ENCODE results near the gene SCYGR3.

DNA sequence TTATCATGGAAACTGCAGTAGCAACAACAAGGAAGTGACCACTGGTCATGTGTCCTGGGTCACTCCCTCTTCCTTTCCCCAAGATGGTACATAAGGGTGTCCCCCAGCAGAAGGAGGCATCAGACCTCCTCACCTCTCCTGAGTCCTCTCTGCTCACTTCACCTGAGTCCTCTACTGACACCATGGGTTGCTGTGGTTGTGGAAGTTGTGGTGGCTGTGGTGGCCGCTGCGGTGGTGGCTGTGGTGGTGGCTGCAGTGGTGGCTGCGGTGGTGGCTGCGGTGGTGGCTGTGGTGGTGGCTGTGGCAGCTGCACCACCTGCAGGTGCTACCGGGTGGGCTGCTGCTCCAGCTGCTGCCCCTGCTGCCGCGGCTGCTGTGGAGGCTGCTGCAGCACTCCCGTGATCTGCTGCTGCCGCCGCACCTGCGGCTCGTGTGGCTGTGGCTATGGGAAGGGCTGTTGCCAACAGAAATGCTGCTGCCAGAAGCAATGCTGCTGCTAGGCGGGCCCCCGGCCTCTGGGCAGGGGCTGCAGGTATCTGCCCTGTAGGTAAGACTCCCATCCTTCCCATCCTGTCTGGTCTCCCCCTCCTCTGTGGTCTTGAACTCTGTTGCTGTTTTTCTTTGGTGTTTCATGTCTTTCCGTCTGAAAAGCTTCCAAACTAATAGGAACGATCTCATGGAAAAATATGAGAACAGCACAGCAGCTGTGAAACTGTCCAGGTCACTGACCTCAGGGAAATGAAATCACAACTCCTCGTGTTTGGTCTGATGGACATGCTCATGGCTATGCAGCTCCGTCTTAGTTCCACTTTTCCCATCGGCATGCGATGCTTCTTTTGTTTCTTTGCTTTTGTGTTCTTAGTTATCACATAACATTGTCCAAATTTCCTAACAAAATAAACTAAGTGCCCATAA, 2.9 kb upstream of the SCYGR3 start, which contains the start of gene SCYGR4:
- TF ChIP-seq, protein P1, sequence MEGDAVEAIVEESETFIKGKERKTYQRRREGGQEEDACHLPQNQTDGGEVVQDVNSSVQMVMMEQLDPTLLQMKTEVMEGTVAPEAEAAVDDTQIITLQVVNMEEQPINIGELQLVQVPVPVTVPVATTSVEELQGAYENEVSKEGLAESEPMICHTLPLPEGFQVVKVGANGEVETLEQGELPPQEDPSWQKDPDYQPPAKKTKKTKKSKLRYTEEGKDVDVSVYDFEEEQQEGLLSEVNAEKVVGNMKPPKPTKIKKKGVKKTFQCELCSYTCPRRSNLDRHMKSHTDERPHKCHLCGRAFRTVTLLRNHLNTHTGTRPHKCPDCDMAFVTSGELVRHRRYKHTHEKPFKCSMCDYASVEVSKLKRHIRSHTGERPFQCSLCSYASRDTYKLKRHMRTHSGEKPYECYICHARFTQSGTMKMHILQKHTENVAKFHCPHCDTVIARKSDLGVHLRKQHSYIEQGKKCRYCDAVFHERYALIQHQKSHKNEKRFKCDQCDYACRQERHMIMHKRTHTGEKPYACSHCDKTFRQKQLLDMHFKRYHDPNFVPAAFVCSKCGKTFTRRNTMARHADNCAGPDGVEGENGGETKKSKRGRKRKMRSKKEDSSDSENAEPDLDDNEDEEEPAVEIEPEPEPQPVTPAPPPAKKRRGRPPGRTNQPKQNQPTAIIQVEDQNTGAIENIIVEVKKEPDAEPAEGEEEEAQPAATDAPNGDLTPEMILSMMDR (IDR thresholded peaks at IDR 0.05; ENCODE audit: low read depth, low read length) = no peak
- no peak for TF ChIP-seq EZH2phosphoT487 (IDR thresholded peaks at IDR 0.05; ENCODE audit: low read depth)

Measured in OCI-LY3 (cell line).